Stimulated activated naive CD8-positive, alpha-beta T cell treated with anti-CD3 and anti-CD28 coated beads, Interleukin-15, Interleukin-2, amounts not matched to agents 100 U/mL and 50 U/mL, for 24 hours (primary cell): ENCODE measurements around the gene TOR1AIP2.
A peak's percentile ranks its signal among the peaks of the same experiment; 100 is the strongest.
"Not testable (repeated sequence)": the region's sequence is repeated elsewhere in the genome, so short reads cannot be mapped to it uniquely, and the experiment has no call there.

ENCODE experiments used
- ATAC-seq: fragments of 150-1000 bp; cut with Tn5 transposase; one replicate; pipeline ENCODE4 v1.10.0; 2021
- DNase-seq: peaks from one replicate; pipeline ENCODE4 v3.0.0; 2021

TOR1AIP2 gene

GRCh38 chr1:179875596-179876299 lies 1.9 kb downstream of the TOR1AIP2 start:
- DNase-seq (no peak), ATAC-seq (no peak)

GRCh38 chr1:179873438-179873851 lies 4.2 kb downstream of the TOR1AIP2 start:
- DNase-seq (no peak), ATAC-seq (no peak)

- DNase-seq: no peak
- no peak for ATAC-seq
These were observed 5.0 kb downstream of the TOR1AIP2 start for GRCh38 chr1:179872558-179872957.

DNA sequence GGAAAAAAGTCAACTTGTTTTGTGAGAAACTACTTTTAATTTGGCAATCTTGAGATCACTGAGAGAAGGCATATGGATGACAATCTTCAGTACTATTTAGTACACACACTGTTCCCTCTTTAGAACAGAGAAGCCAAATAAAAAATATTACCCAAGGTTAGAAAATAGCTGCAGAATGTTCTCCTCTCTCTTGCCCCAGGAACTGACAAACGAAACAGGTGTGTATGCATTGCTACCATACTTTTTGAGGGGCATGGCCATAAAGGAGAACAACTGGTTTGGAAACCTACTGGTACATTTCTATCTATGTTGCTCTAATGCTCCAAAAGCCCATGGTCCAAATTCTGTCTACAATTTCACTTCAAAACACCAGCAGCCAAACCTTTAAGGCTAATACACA lies 5.7 kb downstream of the TOR1AIP2 start:
- no peak for ATAC-seq
- DNase-seq: no peak

GRCh38 chr1:179870870-179871269 lies 6.7 kb downstream of the TOR1AIP2 start:
- DNase-seq (no peak), ATAC-seq (no peak)

- DNase-seq (peak; percentile 51), ATAC-seq (peak; percentile 71)
These were observed 9.9 kb downstream of the TOR1AIP2 start for GRCh38 chr1:179867493-179868330.

DNA sequence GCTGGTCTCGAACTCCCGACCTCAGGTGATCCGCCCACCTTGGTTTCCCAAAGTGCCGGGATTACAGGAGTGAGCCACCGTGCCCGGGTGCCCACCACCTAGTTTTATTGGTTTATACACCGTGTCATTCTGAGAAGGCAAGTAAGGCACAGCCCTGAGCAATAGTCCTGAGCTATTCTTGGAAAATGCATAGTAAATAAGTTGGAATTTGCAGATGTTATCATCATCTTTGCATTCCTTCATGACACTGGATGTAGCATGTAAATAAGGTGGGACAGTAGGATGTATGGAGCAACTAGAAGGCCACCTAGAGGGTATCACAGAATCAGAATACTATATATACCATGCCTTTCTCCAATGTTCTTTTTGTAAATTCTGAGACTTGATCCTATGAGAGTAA lies 11.0 kb downstream of the TOR1AIP2 start:
- no peak for DNase-seq
- ATAC-seq: no peak

DNA sequence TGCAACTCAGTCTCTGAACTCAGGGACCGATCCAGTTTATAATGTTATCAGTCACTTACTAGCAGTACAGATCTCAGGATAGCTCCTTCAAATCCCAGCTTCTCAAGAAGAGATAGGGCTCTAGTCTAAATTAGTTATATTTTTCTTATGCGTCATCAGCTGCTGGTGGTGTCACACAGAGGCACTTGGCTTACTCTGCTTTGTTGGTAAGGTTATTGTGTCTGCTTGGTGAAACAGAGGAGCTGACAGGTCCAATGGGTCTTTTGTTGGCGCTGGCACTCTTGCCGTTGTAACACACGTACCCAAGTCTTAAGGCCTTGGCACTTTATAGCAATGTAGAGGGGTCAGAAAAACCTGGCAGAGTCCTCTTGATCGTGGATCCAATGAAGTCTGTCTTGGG lies 12.2 kb downstream of the TOR1AIP2 start:
- DNase-seq: no peak
- no peak for ATAC-seq

DNA sequence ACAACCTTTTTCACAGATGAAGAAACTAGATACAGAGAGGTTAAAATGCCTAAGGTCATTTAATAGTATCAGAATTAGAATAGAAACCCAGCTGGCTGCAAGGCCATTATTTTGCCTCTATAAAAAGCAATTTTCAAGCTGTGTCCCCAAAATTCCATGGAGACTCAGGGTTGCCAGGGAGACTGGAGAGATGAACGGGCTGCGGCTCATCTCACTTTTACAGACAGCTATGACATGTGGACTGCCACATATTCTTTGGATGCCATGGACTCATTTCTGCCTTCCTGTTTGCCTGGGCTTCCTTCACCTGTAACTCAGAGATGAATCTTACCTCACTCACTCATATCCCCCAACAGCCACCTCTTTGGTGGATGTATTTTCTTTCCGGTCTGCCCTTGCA lies 17.0 kb downstream of the TOR1AIP2 start:
- DNase-seq (no peak), ATAC-seq (no peak)

DNA sequence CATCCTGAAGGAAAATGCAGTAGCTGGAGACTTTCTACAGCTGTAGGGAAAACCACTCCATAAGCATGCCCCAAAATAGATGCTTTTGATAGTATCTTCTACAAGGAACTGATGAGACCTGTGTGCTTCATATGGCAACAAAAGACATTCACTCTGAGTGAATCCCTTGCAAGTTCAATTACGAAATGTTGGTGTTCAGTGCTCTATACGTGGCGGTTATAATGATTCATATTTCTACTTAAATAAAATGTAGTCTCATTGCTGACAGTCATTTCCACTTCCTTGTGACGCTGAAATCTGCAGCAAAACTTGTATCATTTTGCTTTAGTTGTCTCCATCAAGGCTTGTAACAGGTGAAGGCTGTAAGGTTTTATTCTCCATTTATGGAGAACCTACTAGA lies 20.6 kb downstream of the TOR1AIP2 start:
- ATAC-seq (no peak), DNase-seq (no peak)

GRCh38 chr1:179856296-179856695 lies 21.3 kb downstream of the TOR1AIP2 start:
- DNase-seq (no peak), ATAC-seq (no peak)

DNA sequence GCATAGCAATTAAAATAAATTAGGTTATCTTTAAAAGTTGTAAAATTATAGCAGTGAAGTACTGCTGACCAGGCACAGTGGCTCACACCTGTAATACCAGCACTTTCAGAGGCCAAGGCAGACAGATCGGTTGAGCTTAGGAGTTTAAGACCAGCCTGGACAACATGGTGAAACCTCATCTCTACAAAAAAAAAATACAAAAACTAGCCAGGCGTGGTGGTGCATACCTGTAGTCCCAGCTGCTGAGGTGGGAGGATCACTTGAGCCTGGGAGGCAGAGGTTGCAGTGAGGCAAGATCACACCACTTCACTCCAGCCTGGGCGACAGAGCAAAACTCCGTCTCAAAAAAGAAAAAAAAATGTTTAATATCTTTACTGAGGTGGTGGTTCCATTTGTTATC lies 21.8 kb downstream of the TOR1AIP2 start:
- DNase-seq, ATAC-seq: not testable (repeated sequence)

DNA sequence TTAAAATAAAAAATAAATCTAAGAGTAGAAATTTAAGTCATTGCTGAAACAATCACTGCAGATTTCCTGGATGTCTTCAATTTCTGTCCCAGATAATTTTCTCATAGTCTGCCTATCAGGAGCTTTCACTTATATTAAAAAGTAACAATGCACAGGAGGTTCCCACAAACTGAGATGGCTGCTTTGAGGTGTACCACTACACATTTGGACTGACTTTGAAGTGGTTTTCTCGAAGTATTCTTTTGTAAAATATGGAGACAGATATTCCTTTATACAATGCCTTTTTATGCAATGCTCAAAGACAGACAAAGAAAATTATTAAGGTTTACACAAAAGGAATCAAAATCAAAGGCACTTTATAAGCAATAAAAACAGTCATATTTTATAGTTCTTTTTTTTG lies 24.5 kb downstream of the TOR1AIP2 start:
- no peak for ATAC-seq
- DNase-seq: no peak

DNA sequence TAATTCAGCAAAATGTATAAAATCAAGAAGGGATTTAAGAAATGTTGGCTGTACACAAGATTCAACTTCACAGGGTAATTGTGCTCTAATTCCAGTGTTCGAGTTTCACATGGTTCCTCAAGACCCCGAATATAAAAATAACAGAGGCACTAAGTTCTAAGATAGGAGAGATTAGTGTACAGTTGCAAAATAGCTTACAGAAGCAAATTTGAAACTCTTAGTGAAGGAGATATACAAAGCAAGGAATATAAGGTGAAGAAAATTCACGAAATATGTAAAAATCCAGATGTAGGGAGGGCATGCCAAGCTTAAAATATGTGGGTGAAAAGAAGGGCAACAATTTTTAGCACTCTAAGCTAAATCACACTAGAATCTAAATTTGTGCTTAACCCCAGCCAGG lies 29.4 kb downstream of the TOR1AIP2 start:
- ATAC-seq (no peak), DNase-seq (no peak)

DNA sequence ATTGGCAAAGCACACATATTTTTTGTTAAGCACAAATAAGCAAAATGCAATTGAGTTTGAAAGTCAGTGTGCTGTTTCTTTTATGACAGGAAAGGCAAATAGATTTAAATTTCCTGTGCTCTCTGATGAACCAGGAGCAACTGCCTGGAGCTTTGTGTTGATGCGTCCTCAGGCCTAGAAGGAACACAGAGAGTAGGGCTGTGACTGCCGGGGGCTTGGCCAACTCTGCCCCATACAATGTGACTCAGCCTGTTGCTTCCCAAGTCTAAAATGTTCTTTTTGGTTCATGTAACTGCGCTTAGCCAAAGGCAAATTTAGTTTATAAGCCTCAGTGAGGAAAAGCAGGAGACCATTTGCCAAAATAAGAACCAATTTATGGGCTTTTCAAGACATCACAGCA lies 37.5 kb downstream of the TOR1AIP2 start:
- ATAC-seq: no peak

GRCh38 chr1:179836686-179837445 lies 40.7 kb downstream of the TOR1AIP2 start:
- DNase-seq, ATAC-seq: not testable (repeated sequence)

More for the DNA sequence above, 37.5 kb downstream of the TOR1AIP2 start:
- DNase-seq: no peak

DNA sequence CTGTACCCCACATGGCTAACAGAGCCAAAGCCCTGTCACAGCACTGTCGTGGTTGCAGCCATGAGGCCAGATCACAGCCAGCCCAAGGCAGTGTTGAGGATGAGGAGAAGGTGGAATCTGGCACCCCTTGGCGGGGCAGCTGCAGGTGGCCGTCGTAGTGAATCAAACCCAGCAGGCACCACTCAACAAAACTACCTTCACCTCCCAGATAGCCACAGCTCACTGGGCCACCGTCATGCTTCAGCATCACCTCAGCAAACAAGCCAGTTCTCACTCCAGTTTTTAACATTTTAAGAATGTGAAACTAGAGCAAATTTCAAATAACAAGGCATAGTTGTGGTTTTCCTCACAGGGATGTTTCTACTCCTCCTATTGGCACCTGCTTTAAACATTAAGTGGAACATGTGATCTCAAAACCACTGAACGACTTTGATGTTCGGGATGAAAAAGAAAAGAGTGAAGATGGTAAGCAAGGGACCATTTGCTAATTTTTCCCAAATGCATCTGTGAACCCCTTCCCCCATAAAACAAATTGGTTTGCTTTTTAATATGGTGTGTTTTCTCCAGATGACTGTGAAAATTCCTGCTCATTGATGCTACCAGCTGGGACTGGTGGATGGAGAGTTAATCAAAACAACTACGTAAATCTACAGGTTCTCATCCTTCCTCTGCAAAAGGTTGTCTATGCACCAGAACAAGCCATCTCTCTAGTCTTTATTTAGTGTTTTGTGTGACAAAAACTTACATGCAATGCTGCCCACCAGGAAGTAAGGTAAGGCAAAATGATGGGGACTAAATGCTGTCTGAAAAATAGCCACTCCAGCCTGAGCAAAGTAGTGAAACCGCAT lies 45.5 kb downstream of the TOR1AIP2 start:
- ATAC-seq (peak; percentile 51), DNase-seq (no peak)

DNA sequence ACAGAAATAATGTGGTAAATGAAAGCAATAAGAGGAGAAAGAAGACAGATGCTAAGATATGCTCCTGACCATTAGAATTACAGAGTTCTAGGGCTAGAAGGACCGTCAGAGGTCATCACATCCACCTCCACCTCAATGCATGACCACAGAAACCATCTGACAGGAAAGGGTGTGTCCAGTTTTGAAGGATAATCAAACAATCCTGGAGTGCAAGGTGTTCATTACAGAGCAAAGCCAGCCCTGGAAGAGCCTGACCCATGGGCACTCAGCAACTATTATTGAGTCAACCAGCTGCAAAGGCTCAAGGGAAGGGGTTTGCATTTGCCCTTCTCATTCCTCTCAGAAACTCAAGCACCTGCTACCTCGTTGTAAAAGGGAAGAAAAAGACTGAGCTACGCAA lies 46.4 kb downstream of the TOR1AIP2 start:
- ATAC-seq: no peak

GRCh38 chr1:179828554-179829110 lies 49.0 kb downstream of the TOR1AIP2 start:
- no peak for ATAC-seq
- no peak for DNase-seq

More for the DNA sequence above, 46.4 kb downstream of the TOR1AIP2 start:
- no peak for DNase-seq

- ATAC-seq (no peak), DNase-seq (no peak)
These were observed 50.9 kb downstream of the TOR1AIP2 start for GRCh38 chr1:179826626-179827280.
